Measurements from ENCODE around the gene TTLL3.
"Not testable (repeated sequence)": the region's sequence is repeated elsewhere in the genome, so short reads cannot be mapped to it uniquely, and the experiment has no call there.

Gene TTLL3

GRCh38 chr3:9875448-9875847 lies 65.4 kb downstream of the TTLL3 start:
- no peak for DNase-seq

- DNase-seq, result not testable (repeated sequence)
These were observed 66.2 kb downstream of the TTLL3 start for GRCh38 chr3:9876255-9876654.

- no peak for DNase-seq
These were observed 66.9 kb downstream of the TTLL3 start for GRCh38 chr3:9876991-9877390.

GRCh38 chr3:9878700-9879099 lies 68.6 kb downstream of the TTLL3 start:
- no peak for DNase-seq

- DNase-seq, result no peak
These were observed 69.9 kb downstream of the TTLL3 start, which contains the start of gene CIDEC for GRCh38 chr3:9879830-9880549. CIDEC (minus strand) TSS chr3:9880253; CDS start chr3:9878486, 1,767 bp downstream.

GRCh38 chr3:9881441-9881840 lies 71.4 kb downstream of the TTLL3 start:
- DNase-seq, result no peak

- no peak for DNase-seq
These were observed 73.9 kb downstream of the TTLL3 start for GRCh38 chr3:9883706-9884554.

- DNase-seq, result no peak
These were observed 74.6 kb downstream of the TTLL3 start for GRCh38 chr3:9884555-9885165.

All from inflammatory macrophage treated with lipopolysaccharide for 4 hours (primary cell).